GM18507 (cell line): ENCODE results near the gene SLC39A9.
"Not testable (repeated sequence)": the region's sequence is repeated elsewhere in the genome, so short reads cannot be mapped to it uniquely, and the experiment has no call there.

Source experiments
- DNase-seq: peaks from one replicate; pipeline ENCODE4 v3.0.0; 2011; ENCODE audit warnings: low read depth; ENCODE audit not compliant: insufficient read length; ENCODE audit errors: extremely low spot score
- FAIRE-seq: peaks from 2 replicates; lab custom pipeline; 2011; peaks lifted over from hg19 to GRCh38; lab: Jason Lieb, UNC

Gene SLC39A9

GRCh38 chr14:69490219-69490918, 91.9 kb downstream of the SLC39A9 start:
- DNase-seq (no peak), FAIRE-seq (no peak)

- FAIRE-seq (no peak), DNase-seq (no peak)
Observed at GRCh38 chr14:69491193-69491592, 92.7 kb downstream of the SLC39A9 start.

DNA sequence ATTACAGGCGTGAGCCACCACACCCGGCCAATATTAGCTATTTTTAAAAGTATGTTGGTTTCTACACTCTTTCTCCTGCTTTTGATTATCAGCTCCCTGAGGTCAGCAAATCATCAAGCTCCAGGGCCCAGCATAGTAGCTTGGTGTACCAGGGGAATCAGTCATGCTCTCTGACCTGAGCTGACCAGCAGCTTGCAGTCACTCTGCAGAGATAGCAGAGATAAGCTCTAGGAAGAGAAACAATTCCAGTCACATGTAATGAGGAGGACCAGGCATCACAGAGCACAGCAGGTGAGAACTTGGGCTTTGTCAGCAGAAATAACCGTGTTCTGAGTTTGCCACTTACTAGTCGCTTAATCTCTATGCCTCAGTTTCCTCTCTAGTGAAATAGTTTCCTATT, 94.5 kb downstream of the SLC39A9 start:
- no peak for DNase-seq
- FAIRE-seq, result no peak

GRCh38 chr14:69493791-69494190, 95.3 kb downstream of the SLC39A9 start:
- FAIRE-seq, result no peak
- no peak for DNase-seq

DNA sequence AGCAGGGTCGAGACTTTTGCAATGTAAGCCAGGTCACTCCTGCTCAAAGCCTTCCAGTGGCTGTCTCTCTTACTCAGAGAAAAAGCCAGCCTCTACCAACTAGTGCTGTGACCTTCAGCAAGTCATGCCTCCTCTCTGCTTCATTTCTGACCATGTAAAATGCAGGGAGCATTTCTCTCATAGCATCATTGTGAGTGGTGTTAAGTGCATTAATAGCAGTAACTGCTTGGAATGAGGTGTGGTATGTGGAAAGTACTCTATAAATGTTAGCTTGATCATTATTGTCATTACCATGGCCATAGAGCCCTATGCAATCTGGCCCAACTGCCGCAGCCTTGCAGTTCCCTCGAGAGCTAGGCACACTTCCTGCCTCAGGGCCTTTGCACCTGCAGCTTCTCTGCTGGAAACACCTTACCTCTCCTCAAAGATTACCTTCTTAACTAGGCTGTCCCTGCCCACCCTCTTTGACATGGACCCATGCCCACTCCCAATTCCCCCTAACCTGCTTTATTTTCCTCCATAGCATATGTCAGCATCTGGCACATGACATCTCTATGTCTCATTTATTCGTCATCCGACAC, 96.9 kb downstream of the SLC39A9 start:
- FAIRE-seq (no peak), DNase-seq (no peak)

GRCh38 chr14:69497866-69498265, 99.4 kb downstream of the SLC39A9 start:
- not testable (repeated sequence) for FAIRE-seq, DNase-seq

GRCh38 chr14:69498286-69498685, 99.8 kb downstream of the SLC39A9 start:
- not testable (repeated sequence) for FAIRE-seq

DNA sequence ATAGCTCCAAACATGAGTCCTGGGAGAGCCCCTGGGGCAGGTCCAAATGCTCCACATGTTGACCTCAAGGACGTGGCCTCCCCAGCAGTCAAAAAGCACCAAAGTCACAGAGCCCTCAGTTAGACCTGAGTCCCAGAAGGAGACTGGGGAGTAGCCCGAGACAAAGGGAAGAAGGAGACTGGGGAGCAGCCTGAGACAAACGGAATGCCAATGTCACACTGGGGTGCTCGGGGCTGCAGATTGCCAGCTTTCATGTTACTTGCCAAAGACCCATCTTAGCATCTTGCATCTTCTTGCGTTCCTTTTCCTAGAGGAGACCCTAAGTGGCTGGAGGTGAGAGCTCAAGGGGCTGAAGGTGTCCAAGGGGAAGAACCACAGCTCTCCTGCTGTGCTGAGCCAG, 100.9 kb downstream of the SLC39A9 start:
- no peak for DNase-seq
- no peak for FAIRE-seq

More at GRCh38 chr14:69498286-69498685, 99.8 kb downstream of the SLC39A9 start:
- not testable (repeated sequence) for DNase-seq

- FAIRE-seq (no peak), DNase-seq (no peak)
Observed at GRCh38 chr14:69500096-69500495, 101.6 kb downstream of the SLC39A9 start.

DNA sequence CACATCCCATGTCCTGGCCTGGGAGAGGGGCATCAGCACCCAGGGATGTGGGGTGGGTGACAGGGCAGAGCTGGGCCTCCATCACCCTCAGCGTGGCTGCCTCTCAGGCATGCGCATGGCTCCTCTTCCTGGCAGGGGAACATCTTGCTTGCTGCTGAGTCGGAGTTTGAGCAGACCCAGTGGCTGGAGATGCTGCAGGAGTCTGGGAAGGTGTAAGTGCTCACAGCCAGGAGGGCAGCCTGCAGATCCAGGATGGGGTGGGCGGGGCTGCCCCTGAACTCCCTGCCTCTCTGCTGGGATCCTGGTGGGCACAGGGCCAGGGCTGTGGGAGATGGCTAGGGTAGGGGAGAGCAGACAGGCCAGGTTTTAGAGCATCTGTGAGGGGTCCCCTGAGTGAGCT, 102.2 kb downstream of the SLC39A9 start:
- FAIRE-seq, result no peak
- DNase-seq, result no peak

DNA sequence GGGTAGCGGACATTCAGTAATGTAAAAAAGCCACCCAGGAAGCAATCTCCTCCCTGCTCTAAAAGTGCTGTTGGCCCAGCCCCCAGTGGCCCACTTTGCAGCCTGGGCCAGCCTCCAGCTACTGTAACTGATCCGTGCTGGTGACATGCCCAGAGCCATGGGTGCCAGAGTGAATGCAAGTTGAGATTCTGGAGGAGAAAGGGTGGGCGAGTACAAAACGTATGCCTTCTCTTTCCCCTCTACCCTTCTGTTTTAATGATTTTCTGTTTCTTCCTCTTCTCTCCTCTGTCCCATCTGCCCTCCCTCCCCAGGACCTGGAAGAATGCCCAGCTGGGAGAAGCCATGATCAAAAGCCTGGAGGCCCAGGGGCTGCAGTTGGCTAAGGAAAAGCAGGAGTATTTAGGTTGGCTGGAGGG, 102.9 kb downstream of the SLC39A9 start:
- no peak for FAIRE-seq
- DNase-seq, result no peak

- FAIRE-seq, result no peak
- DNase-seq, result no peak
Observed at GRCh38 chr14:69504775-69505174, 106.3 kb downstream of the SLC39A9 start.

DNA sequence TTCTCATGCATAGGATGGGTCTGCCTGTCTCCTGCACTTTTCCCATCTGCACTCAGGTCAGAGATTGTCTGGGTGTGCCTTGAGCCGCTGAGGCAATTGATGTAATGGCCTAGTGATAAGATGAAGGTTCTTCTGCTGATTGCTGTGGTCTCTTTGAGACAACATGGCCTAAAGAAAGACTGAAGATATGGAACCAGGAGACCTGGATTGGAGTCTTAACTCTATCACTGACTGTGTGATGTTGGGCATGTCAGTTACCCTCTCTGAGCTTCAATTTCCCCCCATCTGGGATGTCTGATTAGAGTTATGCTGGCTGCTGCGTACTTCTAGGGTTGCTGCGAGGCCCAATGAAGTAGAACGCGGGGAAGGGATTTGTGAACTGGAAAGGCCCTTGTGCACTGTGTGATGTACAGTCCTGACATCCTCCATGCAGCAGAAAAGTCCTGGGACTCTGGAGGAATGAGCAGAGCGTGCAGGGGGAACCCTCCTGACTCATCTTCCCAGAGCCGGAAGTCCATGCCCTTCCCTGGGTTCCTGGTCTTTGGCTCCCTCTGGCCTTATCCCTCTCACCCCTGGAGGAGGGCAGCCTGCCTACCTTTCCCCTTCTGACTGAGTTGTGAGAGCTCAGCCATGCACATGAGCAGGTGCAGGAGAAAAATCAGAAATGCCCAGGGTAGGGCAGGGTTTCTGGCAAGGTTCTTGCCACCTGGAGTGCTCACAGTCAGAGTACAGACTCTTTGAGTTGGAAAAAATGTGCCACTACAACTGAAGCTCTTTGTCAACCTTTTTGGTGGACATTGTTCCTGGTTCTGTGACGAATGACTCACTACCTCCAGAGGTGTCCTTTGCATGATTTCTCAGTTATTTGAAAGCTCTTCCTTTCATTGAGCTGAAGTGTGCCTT, 107.1 kb downstream of the SLC39A9 start:
- DNase-seq (no peak), FAIRE-seq (no peak)

- DNase-seq, result no peak
- no peak for FAIRE-seq
Observed at GRCh38 chr14:69506241-69506595, 107.7 kb downstream of the SLC39A9 start.
